K562 (cell line): ENCODE results near the gene OTOA.
"Not testable (repeated sequence)": the region's sequence is repeated elsewhere in the genome, so short reads cannot be mapped to it uniquely, and the experiment has no call there.

Source experiments
- ATF1 ChIP-seq, 2 experiments: fragments of 450-650 bp in 1 of 2; IDR thresholded peaks; 2 replicates each; pipeline ENCODE4 v1.6.1; 2016; ENCODE audit warnings: missing compliant biosample characterization in 1 of 2, missing genetic modification characterization in 1 of 2
- ETV6 ChIP-seq, 3 experiments: fragments of 150-350 bp in 1 of 3; sonication (generic) in 1 of 3; formaldehyde crosslinking in 1 of 3; IDR thresholded peaks; 2 replicates each; pipeline versions ENCODE4 v1.6.1 to v1.8.0; 2014 to 2022; ENCODE audit warnings: borderline replicate concordance in 2 of 3, low read depth in 2 of 3, antibody characterized with exemption in 1 of 3, low read length in 1 of 3, mild to moderate bottlenecking in 1 of 3, missing genetic modification reagents in 1 of 3
- FOXM1 ChIP-seq, 2 experiments: fragments of 450-650 bp in 1 of 2; sonication (generic) in 1 of 2; formaldehyde crosslinking in 1 of 2; IDR thresholded peaks; 2 replicates each; pipeline versions ENCODE4 v1.6.1 to v1.9.0; 2017 to 2022; ENCODE audit warnings: low read depth in 2 of 2, mild to moderate bottlenecking in 2 of 2, missing genetic modification reagents in 1 of 2, moderate library complexity in 1 of 2
- HMBOX1 ChIP-seq: sonication (generic); IDR thresholded peaks from 2 replicates; pipeline ENCODE4 v1.6.1; 2016
- MXI1 ChIP-seq: IDR thresholded peaks from 2 replicates; pipeline ENCODE4 v1.6.1; 2011; ENCODE audit warnings: low read depth, mild to moderate bottlenecking, improper control_type of control experiment, low read length
- PHF8 ChIP-seq: fragments of 200-600 bp; sonication (generic); IDR thresholded peaks from 2 replicates; pipeline ENCODE4 v1.6.1; 2012; ENCODE audit warnings: mixed run types, mild to moderate bottlenecking, inconsistent platforms, low read length, moderate library complexity, borderline replicate concordance
- RAD21 ChIP-seq, 2 experiments: fragments of 250-450 bp in 1 of 2; fragments of 450-650 bp in 1 of 2; sonication (Bioruptor Pico) in 1 of 2; formaldehyde crosslinking in 1 of 2; IDR thresholded peaks in 1 of 2; conservative IDR thresholded peaks in 1 of 2; 2 replicates each; pipeline versions ENCODE4 v1.4.0 to v1.8.0; 2020 to 2022; ENCODE audit warnings: mild to moderate bottlenecking in 2 of 2, moderate library complexity in 1 of 2
- SMC3 ChIP-seq: conservative IDR thresholded peaks from 2 replicates; pipeline ENCODE4 v1.6.1; 2011; ENCODE audit warnings: low read depth, low read length, improper control_type of control experiment; ENCODE audit not compliant: insufficient read depth
- SP1 ChIP-seq: sonication (generic); formaldehyde crosslinking; IDR thresholded peaks from 2 replicates; pipeline ENCODE4 v1.8.1; 2022; ENCODE audit warnings: mild to moderate bottlenecking, missing genetic modification reagents
- TGIF2 ChIP-seq: sonication (generic); formaldehyde crosslinking; IDR thresholded peaks from 2 replicates; pipeline ENCODE4 v1.8.1; 2022; ENCODE audit warnings: mild to moderate bottlenecking, missing genetic modification reagents, moderate library complexity
- XRCC5 ChIP-seq: fragments of 200-400 bp; formaldehyde crosslinking; IDR thresholded peaks from 2 replicates; pipeline ENCODE4 v1.6.1; 2017; ENCODE audit warnings: low read depth, mild to moderate bottlenecking, low read length
- ZNF217 ChIP-seq: sonication (generic); formaldehyde crosslinking; IDR thresholded peaks from 2 replicates; pipeline ENCODE4 v1.8.0; 2022; ENCODE audit warnings: mild to moderate bottlenecking, missing genetic modification reagents

GRCh38 chr16:21769284-21769683, 105.5 kb downstream of the OTOA start:
- not testable (repeated sequence) for TF ChIP-seq SMC3; SP1 (CRISPR knock-in tag); XRCC5; ATF1 (CRISPR knock-in tag; IDR thresholded peaks at IDR 0.05); ATF1 (tag; IDR thresholded peaks at IDR 0.05); FOXM1 (IDR thresholded peaks at IDR 0.05; ENCODE audit: low read depth); FOXM1 (CRISPR knock-in tag; IDR thresholded peaks at IDR 0.05; ENCODE audit: low read depth); PHF8; ETV6 (IDR thresholded peaks at IDR 0.05; ENCODE audit: borderline replicate concordance in 1 of 2, low read depth in 2 of 2, low read length in 1 of 2); ETV6 (CRISPR knock-in tag; IDR thresholded peaks at IDR 0.05; ENCODE audit: borderline replicate concordance); TGIF2 (CRISPR knock-in tag); ZNF217 (CRISPR knock-in tag); MXI1; HMBOX1; RAD21 (CRISPR knock-in tag; conservative IDR thresholded peaks at IDR 0.05 in 1 of 2, IDR thresholded peaks at IDR 0.05 in 1 of 2)
